ENCODE measurements around the gene ASB10.

ASB10 gene

GRCh38 chr7:151206914-151207313, 19.9 kb upstream of the ASB10 start:
- no peak for DNase-seq (ENCODE audit: low read depth in 2 of 2)
- H3K4me3 ChIP-seq (replicated peaks in 1 of 2; ENCODE audit: low read depth in 2 of 2, low read length in 2 of 2) = no peak overlapping the region
- no peak for TF ChIP-seq CTCF (IDR thresholded peaks at IDR 0.05; ENCODE audit: low read depth, low read length)

- no peak overlapping the region for H3K4me3 ChIP-seq (replicated peaks in 1 of 2; ENCODE audit: low read depth in 2 of 2, low read length in 2 of 2)
- no peak for TF ChIP-seq CTCF (IDR thresholded peaks at IDR 0.05; ENCODE audit: low read depth, low read length)
- DNase-seq (ENCODE audit: low read depth in 2 of 2) = no peak
Measured at GRCh38 chr7:151205730-151206129, 18.7 kb upstream of the ASB10 start.

- no peak for TF ChIP-seq CTCF (IDR thresholded peaks at IDR 0.05; ENCODE audit: low read depth, low read length)
- no peak overlapping the region for H3K4me3 ChIP-seq (replicated peaks in 1 of 2; ENCODE audit: low read depth in 2 of 2, low read length in 2 of 2)
- DNase-seq (ENCODE audit: low read depth in 2 of 2) = no peak
Measured at GRCh38 chr7:151204383-151205032, 17.5 kb upstream of the ASB10 start.

GRCh38 chr7:151202836-151203235, 15.8 kb upstream of the ASB10 start:
- no peak for TF ChIP-seq CTCF (IDR thresholded peaks at IDR 0.05; ENCODE audit: low read depth, low read length)
- no peak for DNase-seq (ENCODE audit: low read depth in 2 of 2)
- H3K4me3 ChIP-seq (replicated peaks in 1 of 2; ENCODE audit: low read depth in 2 of 2, low read length in 2 of 2) = no peak overlapping the region

GRCh38 chr7:151201751-151202150, 14.7 kb upstream of the ASB10 start:
- no peak overlapping the region for H3K4me3 ChIP-seq (replicated peaks in 1 of 2; ENCODE audit: low read depth in 2 of 2, low read length in 2 of 2)
- DNase-seq (ENCODE audit: low read depth in 2 of 2) = no peak
- TF ChIP-seq CTCF (IDR thresholded peaks at IDR 0.05; ENCODE audit: low read depth, low read length) = no peak

- H3K4me3 ChIP-seq (replicated peaks in 1 of 2; ENCODE audit: low read depth in 2 of 2, low read length in 2 of 2) = no peak overlapping the region
- DNase-seq (ENCODE audit: low read depth in 2 of 2) = no peak
- TF ChIP-seq CTCF (IDR thresholded peaks at IDR 0.05; ENCODE audit: low read depth, low read length) = no peak
Measured at GRCh38 chr7:151201344-151201743, 14.3 kb upstream of the ASB10 start.

Measured in cardiac fibroblast (primary cell).